Measurements from ENCODE around the gene NKX2-3. TPM values are rescaled to one million over a fixed set of nuclear protein-coding genes. Genes with fewer than 3 reads are reported as not detected.

The NKX2-3 gene
- total and polyA plus RNA-seq, 2 of the 8 experiments (the other 6 are each of a cell fraction or from before 2014, with no cell fraction given) = not detected

- no peak for FAIRE-seq
- H3K4me2 ChIP-seq (ENCODE audit: insufficient read depth in 1 of 2, low read depth in 2 of 2, low read length in 2 of 2) = no peak overlapping the region; a peak in 1 of 4 replicates
- CTCF ChIA-PET (ENCODE audit: partially characterized antibody) = interaction anchor here (1.0 to 1.4 kb wide), 4 partner anchors 20 to 93 kb away, joined by 3 to 4 read pairs (median 4); no protein-coding TSS in a partner anchor
Observed at GRCh38 chr10:99528494-99529441, 4.0 kb upstream of the NKX2-3 start.

More at GRCh38 chr10:99528494-99529441, 4.0 kb upstream of the NKX2-3 start:
- H2BK20ac ChIP-seq (ENCODE audit: low read length) = no peak overlapping the region
- no peak overlapping the region for H3K4me3 ChIP-seq (ENCODE audit: extremely low read depth in 1 of 4, insufficient read depth in 2 of 4, low read depth in 3 of 4, low read length in 4 of 4)
- POLR2A ChIA-PET (ENCODE audit: partially characterized antibody) = interaction anchor here (1.2 kb wide), 1 partner anchor 11 kb away, joined by 3 read pairs; no protein-coding TSS in a partner anchor
- WGBS, 2 experiments (ENCODE audit: extremely low coverage in 1 of 2, insufficient coverage in 1 of 2, insufficient read length in 1 of 2, insufficient replicate concordance in 2 of 2, low coverage in 1 of 2, low lambda C conversion rate in 2 of 2, missing lambda C conversion rate in 1 of 2) = 11% methylated on average over 10 of the region's 10 CpGs; no CpG with 5 or more reads in 1 of the 2 experiments
- H3K9ac ChIP-seq (replicated peaks in 1 of 4; ENCODE audit: extremely low read depth in 1 of 4, low read depth in 3 of 4, low read length in 3 of 4) = no peak overlapping the region
- H3K18ac ChIP-seq (ENCODE audit: extremely low read depth, low read length) = no peak overlapping the region
- no peak overlapping the region for H3K56ac ChIP-seq (replicated peaks; ENCODE audit: insufficient read length, low read depth, low read length)
- no peak overlapping the region for H2BK15ac ChIP-seq (ENCODE audit: low read length)
- H4K20me1 ChIP-seq (replicated peaks in 1 of 2; ENCODE audit: control insufficient read depth in 1 of 2, insufficient read depth in 2 of 2, low read length in 2 of 2) = peaks cover 31 to 38% of the 10 kb centered on the region in 2 experiments
- no peak overlapping the region for H4K91ac ChIP-seq (replicated peaks; ENCODE audit: insufficient read length, low read length)
- peaks cover 0 to 7% (median 0%) of the 10 kb centered on the region in 4 experiments; a peak in 1 of 8 replicates for H3K36me3 ChIP-seq (ENCODE audit: control insufficient read depth in 2 of 4, insufficient read depth in 4 of 4, low read length in 3 of 4)
- no peak overlapping the region for H2BK5ac ChIP-seq (ENCODE audit: low read depth, low read length)
- H2AFZ ChIP-seq (ENCODE audit: low read length) = no peak overlapping the region
- H3K4me1 ChIP-seq (replicated peaks in 1 of 4; ENCODE audit: control insufficient read depth in 3 of 4, insufficient read depth in 4 of 4, low read length in 3 of 4) = peaks cover 7 to 43% (median 21%) of the 10 kb centered on the region in 4 experiments
- H3K4ac ChIP-seq (replicated peaks; ENCODE audit: insufficient read length, low read depth, low read length) = no peak overlapping the region
- H2AK5ac ChIP-seq (ENCODE audit: low read depth, low read length) = no peak overlapping the region
- no peak overlapping the region for H4K5ac ChIP-seq (ENCODE audit: insufficient read length, low read depth, low read length)
- no peak overlapping the region for H3K27ac ChIP-seq (ENCODE audit: low read depth, low read length)
- H3K23me2 ChIP-seq (ENCODE audit: low read depth, low read length) = no peaks in the 10 kb centered on the region; the same call in 1 of the 2 replicates
- H3K14ac ChIP-seq (ENCODE audit: insufficient read length) = no peak overlapping the region
- no peak for DNase-seq (ENCODE audit: low read depth in 1 of 2, low spot score in 2 of 2)
- no peak overlapping the region for H2BK12ac ChIP-seq (ENCODE audit: low read depth, low read length)
- H3K79me2 ChIP-seq (ENCODE audit: control insufficient read depth in 1 of 2, insufficient read depth in 2 of 2, low read length in 2 of 2) = no peaks in the 10 kb centered on the region
- no peaks in the 10 kb centered on the region for H3K9me3 ChIP-seq (ENCODE audit: insufficient read depth in 2 of 2, low read depth in 1 of 2, low read length in 1 of 2)
- H3K27me3 ChIP-seq (replicated peaks in 1 of 4; ENCODE audit: control insufficient read depth in 3 of 4, extremely low read depth in 1 of 4, insufficient read depth in 3 of 4, low read length in 3 of 4) = peaks cover 93 to 100% (median 96%) of the 10 kb centered on the region in 4 experiments
- H4K8ac ChIP-seq (ENCODE audit: extremely low read depth, insufficient read depth, low read length) = no peak overlapping the region
- peak; percentile 89; the same call in 1 of the 2 replicates for TF ChIP-seq CBX8 (IDR thresholded peaks at IDR 0.05; ENCODE audit: borderline replicate concordance, low read depth, low read length)
- no peak for TF ChIP-seq BCL11A (IDR thresholded peaks at IDR 0.05; ENCODE audit: low read depth in 2 of 2, low read length in 2 of 2)
- no peak overlapping the region for H2BK120ac ChIP-seq (replicated peaks; ENCODE audit: low read depth, low read length)
- H3K79me1 ChIP-seq (ENCODE audit: low read depth, low read length) = no peaks in the 10 kb centered on the region
- H3K23ac ChIP-seq (ENCODE audit: insufficient read length) = no peak overlapping the region
